GM18873 (cell line): ENCODE data around the gene ADCK1.
"Not testable (repeated sequence)": the region's sequence is repeated elsewhere in the genome, so short reads cannot be mapped to it uniquely, and the experiment has no call there.

Experiments used
- ATAC-seq: cut with Tn5 transposase; IDR thresholded peaks from one replicate; pipeline ENCODE4 v1.9.1; 2021; ENCODE audit warnings: mild to moderate bottlenecking, moderate library complexity, moderate number of reproducible peaks; ENCODE audit not compliant: unreplicated experiment, low FRiP score

Gene ADCK1

DNA sequence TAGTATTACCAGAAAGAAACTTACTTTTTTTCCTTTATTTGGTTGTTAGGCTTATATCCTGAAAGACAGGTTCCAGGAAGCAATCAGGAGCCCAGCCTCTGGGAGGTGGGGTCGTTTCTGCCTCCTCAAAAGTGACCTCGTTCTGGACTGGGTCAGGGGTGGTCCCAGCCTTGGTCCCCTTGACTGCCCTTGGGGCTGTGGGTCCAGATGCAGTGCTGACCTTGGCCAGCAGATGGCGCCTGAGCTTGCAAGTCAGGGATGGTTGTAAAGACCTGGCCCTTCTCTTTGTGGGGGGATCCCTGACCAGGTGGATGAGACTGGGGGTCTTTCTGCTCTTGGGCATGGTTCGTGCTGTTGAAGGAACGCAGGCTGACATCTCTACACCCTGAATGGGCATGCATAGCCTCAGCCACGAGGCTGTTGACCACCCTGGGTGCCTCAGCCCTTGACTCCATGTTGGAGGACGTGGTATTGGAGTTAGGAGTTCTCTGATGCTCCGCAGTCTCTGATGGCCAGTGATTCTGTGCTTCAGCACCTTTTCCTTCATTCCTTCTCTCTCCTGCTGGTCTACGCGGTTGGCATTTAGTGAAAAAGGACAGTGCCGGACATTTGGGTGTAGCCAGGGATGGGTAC lies 62.4 kb downstream of the ADCK1 start:
- ATAC-seq, result no peak

DNA sequence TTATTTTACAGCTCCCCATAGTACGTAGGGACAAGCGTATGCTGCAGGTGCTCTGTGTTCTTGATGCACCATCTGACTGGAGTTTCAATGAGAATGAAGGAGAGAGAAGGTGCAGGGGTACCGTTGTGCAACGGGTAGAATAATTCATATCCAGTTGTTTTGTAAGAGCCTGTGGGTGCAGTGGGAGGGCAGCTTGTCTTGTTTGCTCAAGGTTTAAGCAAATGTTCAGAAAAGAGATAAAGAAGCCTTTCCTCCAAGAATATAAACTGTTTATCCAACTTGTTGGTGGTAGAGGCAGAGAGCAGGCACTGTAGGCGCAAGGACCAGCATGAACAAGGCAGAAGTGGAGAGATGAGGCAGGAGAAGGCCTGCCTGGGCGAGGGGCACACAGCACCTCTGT lies 64.2 kb downstream of the ADCK1 start:
- no peak for ATAC-seq

DNA sequence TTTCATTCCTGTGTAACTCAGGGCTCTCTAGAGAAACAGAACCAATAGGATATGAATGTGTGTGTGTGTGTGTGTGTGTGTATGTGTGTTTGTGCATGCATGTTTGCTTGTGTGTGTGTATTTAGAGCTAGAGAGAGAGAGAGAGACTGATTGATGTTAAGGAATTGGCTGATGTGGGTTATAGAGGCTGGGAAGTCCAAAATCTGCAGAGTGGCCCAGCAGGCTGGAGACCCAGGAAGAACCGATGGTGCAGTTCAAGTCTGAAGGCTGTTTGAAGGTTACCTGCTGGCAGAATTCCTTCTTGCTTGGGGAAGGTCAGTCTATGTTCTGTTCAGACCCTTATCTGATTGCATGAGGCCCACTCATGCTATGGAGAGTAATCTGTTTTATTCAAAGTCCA lies 64.7 kb downstream of the ADCK1 start:
- ATAC-seq, result no peak

GRCh38 chr14:77865455-77865854 lies 65.5 kb downstream of the ADCK1 start:
- ATAC-seq, result no peak

DNA sequence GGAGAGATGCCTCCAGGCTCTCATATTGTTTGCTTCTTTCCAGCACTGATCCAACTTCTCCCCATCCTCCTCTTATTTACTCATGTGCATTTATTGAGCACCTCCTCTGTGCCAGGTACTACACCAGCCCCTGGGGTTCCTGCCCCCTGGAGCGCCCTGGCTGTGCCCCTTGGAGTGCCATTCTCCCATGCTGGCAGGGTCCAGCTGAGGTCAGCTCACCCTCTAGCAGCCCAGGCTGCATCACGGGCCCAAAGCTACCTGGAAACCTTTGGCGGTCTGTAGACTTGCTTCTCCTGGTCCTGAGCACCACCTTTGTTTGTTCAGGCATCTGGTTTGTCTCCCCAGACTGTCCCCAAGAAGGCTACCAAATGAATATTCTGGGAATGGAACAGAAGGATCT lies 67.0 kb downstream of the ADCK1 start:
- ATAC-seq, result no peak

DNA sequence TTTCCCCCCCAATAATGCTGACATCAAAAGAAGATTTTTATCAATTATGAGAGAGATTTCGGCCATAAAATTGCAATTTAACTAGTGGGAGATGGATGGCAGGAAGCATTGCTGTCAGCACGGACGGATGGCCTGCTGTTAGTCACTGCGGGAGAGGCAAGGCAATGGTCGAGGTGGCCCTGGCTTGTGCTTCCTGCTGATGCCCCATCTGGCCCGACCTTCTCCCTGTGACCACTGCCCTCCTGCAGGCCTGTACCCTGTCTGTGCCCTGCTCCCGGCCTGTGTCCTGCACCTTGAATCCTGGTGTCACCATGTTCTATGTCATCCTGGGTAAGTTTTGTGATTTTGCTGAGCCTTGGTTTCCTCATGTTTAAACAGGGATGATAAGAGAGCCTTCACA lies 67.6 kb downstream of the ADCK1 start:
- ATAC-seq, result no peak

DNA sequence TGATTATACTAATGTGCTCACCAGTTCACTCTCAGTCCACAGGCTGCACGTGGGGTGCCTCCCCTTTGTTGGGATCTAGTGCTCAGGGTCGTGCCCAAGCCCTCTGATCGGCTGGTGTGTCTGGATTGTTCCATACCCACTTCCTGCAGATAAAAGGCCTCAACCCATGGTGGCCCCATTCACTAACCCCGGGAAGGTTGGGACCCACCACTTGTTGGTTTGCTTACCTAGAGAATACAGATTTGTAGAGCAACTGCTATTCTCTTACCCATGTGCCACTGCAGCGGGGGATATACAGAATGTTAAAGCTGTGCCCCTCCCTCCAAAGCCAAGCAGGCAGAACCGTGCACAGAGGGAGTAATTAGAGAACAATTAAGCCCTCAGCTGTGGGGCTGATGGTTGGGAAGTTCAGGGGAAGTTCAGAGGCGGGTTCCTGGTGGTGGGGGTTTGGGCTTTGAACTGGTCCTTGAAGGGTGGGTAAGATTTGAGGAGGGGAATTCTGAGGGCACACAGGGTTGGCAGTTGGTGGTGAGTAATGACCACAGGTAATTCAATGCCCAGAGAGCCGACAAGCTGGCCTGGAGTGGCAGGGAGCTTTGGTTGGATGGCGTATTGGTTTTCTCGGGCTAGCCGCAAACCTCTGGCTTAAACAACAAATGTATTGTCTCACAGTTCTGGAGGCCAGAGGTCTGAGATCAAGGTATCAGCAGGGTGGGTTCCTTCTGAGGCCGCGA lies 68.8 kb downstream of the ADCK1 start:
- no peak for ATAC-seq

DNA sequence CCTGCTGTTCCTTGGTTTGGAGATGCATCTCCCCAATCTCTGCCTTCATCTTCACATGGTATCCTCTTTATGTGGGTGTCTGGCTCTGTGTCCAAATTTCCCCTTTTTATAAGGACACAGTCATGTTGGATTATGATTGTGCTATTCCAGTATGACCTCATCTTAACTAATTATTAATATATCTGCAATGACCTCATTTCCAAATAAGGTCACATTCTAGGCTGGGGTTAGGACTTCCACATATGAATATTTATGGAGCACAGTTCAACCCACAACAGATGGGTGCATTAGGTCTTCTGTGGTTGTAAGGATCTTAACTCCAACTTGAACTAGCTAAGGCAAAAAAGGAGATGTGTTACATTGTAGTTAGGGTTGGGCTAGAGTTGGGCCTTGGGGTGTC lies 69.4 kb downstream of the ADCK1 start:
- no peak for ATAC-seq

DNA sequence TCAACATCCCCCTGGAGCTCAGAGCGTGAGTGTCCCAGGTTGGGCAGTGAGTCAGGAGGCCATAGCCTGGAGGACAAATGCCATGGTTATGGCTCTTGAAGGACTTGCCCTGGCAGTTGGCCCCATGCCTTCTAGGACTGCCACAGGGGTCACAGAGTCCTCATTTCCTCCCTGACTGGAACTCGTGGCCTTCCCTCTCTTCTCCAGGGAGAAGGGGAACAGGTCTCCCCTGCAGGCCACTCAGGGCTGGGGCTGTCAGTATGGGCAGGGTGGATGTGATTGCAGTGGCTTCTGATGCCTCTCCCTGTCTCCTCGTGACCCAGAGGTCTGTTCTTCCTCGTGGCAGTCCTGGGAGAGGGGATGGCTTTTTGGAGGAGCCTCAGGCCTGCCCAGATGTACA lies 70.7 kb downstream of the ADCK1 start:
- no peak for ATAC-seq

GRCh38 chr14:77872152-77872551 lies 72.2 kb downstream of the ADCK1 start:
- no peak for ATAC-seq

DNA sequence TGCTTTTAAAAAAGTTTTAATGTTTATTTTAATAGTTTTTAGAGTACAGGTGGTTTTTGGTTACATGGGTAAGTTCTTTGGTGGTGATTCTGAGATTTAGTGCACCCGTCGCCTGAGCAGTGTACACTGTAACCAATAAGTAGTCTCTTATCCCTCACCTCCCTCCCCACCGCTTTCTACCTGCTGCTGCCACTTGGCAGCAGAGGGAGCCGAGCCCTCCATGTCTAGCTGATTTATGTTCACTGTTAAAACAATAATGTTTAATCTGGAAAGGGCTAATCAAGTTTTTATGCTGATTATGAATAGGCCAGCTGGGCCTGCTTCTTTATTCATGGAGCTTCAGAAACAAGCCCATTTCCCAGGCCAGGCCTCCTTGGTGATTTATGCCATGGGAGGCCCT lies 73.1 kb downstream of the ADCK1 start:
- ATAC-seq, result no peak

GRCh38 chr14:77878783-77879182 lies 78.9 kb downstream of the ADCK1 start:
- no peak for ATAC-seq

- no peak for ATAC-seq
These were observed 80.1 kb downstream of the ADCK1 start for GRCh38 chr14:77880056-77880455.

GRCh38 chr14:77882098-77882497 lies 82.2 kb downstream of the ADCK1 start:
- ATAC-seq, result no peak

GRCh38 chr14:77882636-77883035 lies 82.7 kb downstream of the ADCK1 start:
- ATAC-seq, result no peak

- no peak for ATAC-seq
These were observed 83.4 kb downstream of the ADCK1 start for GRCh38 chr14:77883131-77883846.

GRCh38 chr14:77883847-77884238 lies 83.9 kb downstream of the ADCK1 start:
- ATAC-seq, result no peak

- no peak for ATAC-seq
These were observed 85.5 kb downstream of the ADCK1 start for GRCh38 chr14:77885367-77885766.

DNA sequence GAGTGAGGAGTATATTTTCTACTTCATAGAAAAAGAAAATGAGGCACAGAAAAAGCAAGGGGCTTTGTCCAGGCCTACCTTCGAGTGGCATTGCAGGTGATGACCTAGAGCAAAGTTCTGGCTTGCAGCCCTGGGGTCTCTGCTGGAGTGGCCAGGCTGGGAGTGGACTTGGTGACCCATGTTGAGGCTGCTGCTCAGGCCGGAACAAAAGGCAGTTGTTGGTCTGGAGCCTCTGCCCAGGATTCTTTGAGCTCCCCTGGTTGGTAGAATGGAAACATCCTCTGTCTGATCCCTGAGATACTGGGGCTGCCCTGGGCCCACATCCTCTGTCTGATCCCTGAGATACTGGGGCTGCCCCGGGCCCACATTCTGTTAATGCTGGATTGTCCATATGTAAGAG lies 86.1 kb downstream of the ADCK1 start:
- no peak for ATAC-seq

DNA sequence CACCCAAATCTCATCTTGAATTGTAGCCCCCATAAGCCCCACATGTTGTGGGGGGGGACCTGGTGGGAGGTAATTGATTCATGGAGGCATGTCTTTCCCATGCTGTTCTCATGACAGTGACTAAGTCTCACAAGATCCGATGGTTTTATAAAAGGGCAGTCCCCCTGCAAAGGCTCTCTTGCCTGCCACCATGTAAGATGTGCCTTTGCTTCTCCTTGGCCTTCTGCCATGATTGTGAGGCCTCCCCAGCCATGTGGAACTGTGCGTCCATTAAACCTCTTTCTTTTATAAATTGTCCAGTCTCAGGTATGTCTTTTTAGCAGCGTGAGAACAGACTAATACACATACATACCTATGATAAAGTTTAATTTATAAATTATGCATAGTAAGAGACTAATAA lies 89.0 kb downstream of the ADCK1 start:
- not testable (repeated sequence) for ATAC-seq

DNA sequence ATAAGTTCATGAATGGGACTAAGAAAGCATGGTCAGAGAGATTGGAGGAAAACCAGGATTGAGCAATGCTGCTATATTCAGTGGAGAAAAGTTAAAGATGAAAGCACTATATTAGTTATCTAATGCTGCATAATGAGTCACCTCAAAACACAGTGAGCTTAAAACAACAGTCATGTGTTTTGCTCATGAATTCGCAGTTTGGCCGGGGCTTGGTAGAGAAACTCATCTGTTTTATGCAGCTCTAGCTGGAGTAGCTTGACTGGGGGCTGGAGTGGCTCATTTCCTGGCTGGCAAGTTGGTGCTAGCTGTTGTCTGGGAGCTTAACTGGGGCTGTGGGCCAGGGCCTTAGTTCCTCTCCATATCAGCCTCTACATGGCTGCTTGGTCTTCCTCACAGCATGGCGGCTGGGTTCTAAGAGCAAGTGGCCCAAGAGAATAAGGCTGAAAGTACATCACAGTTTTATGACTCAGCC lies 90.1 kb downstream of the ADCK1 start:
- no peak for ATAC-seq

DNA sequence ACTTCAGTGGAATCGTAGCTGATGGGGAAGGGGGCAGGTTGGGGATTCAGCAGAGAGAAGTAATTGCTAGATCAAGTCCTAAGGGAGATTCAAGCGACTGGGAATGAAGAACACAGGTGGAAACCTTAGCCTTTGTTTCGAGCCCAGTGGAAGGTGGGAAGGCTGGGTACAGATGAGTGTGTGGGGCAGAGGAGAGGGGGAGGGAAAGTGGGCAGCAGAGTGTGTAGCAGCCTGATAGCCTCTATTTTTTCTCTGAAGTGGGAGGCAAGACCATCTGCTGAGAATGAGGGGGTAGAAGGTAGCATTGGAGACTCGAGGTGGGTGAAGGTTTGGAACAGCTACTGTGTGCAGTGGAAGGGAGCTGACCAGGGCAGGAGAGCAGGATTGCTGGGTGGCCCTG lies 91.0 kb downstream of the ADCK1 start:
- ATAC-seq, result no peak
